ENCODE data around the gene PTPRG.

Gene PTPRG

DNA sequence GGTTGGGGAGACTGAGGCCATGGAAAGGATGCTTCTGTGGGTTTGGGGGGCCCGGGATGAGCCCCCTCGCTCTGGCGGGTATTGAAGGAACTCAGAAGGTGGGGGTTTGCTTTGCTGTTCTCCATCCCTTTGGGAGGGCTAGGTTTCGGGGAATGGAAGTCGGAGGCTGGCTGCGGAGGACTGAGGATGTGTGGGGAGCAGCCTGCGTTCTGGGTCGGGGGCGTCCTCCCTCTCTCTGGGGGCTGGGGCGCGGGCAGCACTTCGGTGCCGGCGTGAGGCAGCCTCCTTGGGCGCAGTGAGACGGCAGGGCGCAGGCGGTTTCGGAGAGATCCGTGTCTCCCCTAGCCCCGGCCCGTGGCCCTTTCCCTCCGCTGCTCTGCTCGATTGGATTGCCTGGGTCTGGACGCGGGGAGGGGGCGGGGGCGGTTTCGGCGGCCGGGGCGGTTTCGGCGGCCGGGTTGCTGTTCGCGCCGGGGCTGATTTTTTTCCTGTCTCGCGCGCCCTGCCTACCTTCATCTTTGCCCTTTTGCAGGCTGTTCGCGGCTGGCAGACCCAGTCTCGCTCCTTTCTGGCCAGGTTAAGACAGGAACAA is 1.4 kb downstream of the PTPRG start:
- no peak for DNase-seq (ENCODE audit: low read depth in 2 of 2)

DNA sequence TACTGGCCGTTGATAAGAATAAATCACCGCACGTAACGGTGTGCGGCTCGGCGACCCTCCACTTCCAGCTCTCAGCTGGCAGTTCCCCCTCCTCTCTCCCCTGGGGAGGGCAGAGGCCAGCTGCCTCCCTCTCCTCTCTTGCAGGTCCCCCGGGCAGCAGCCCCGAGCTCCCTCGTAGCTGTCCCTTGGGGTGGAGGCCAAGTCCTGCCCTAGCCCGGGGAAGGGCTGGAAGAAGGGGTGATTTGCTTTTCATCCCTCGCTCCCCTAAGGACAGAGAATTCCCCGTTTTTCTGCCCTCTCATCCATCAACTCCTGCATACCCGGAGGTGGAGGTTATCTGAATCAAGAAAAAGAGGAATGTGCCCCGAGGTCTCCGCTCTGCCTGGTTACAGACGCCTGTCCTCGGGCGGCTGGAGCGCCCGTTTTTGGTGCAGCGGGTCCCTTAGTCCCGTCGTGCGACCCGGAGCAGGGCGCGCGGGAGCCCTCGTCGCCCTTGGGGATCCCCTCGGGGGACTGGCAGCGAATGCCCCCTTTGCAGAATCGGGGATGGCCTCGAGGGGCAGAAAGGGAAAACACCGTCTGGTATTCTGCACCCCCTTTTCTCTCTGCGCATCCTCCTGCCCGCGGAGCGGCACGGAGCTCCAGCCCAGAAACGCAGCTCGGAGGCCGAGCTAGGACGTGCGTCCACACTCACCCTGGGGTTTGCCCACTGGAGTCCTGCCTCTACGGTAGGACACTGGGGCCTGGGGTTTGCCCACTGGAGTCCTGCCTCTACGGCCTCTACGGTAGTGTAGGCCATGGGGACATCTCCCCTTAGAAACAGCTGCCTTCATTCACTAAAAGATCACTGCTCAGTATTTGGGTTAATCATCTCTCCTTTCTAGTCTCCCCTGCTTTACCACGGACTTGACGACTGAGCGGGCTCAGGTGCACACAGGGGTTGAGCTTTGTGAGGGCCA is 2.2 kb downstream of the PTPRG start:
- no peak for DNase-seq (ENCODE audit: low read depth in 2 of 2)

DNA sequence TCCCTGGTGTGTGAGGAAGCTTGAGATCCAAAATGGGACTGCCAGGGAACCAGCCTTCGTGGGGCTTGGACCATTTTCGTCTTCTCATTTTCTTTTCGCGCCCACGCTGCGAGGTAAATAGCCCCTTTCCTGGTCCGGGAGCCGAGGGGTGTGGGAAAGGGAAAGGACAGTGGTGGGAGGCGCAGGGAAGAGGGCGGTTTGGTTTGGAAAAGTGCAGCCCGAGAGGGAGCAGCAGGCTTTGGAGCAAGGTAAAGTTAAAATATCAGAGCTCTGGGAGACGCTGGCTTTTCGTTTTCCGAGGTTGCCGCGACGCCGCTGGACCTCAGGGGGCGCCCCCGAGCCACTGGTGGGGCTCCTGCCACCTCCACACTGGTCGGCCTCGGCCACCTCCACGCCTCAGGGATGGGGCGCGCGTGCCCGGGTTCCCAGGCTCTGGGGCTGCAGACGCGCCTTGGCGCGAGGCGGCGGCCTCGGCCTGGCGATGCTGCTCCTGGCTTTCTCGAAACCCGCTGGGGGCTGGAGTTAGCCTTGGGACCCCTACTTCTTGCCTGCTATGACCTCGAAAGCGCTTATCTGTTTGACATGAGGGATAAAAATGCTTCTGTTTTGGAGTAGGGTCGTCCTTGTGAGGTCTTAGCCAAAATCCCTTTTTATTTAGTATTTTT is 3.2 kb downstream of the PTPRG start:
- DNase-seq (ENCODE audit: low read depth in 2 of 2) = peak in 1 of 2 experiments; percentile 37

DNA sequence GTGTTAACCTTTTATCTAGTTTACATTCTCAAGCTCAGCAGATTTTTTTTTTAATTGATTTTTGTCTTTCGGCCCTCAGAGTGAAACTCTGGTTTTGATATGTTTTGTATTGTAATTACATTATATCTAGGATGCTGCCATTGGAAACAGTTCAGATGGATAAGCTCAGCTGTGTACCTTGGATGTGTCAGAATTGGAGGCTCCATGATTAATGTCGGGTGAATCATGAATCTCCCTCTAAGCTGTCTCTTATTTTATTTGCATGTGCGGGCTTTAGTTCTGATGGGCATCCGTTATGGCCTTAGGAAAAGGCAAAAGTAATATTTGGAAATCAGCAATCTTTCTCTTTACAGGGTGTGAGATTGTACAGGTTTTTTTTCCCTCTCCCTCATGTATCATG is 4.2 kb downstream of the PTPRG start:
- DNase-seq (ENCODE audit: low read depth in 2 of 2) = no peak

DNA sequence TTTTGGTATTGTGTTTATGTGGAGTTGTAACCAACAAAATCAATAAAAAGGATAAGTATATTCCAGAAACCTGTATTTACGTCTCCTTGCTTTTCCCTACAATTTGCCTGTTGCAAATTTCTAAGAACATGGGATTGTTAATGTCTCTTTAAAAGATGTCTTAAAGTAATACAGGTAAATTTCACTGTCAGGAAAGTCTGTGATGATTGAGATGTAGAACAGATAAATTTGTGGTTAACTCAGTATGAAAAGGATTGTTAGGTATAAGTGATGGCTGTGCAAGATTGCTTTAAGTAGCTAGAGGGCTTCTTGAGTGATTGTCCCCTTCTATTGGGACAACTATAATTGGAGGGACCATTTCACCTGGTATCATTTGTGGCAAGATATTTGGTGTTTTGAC is 6.8 kb downstream of the PTPRG start:
- DNase-seq (ENCODE audit: low read depth in 2 of 2) = no peak

DNA sequence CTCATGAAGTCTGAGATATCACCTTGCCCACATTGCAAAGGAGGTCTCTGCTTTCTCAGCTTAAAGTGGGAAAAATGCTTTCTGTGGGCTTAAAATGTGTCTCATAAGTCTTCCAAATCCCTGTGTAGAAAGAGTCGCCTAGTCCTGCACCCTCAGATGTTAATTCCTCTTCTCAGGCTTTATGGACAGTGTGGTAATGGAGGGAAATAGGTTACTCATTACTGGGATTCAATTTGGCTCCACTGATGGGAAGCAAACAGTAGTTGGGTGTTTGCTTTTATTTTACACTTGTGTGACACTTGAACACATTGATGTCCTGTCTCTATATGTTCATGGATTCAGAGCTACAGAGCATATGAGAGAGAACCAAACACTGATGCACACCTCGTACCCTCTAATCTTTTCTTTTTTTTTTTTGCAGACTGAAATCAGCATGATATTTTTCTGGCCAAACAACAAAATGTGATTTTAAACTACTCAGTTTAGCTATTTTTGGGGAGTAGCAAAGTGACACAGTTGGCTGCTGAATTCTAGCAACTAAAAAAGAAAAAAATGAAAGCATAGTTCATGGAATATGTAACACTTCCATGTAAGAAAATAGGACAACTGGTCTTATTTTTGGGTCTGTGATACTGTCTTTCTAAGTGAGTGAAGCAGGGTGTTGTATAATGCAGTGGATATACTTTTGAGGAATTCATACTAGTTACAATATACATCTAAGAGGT is 8.6 kb downstream of the PTPRG start:
- no peak for DNase-seq (ENCODE audit: low read depth in 2 of 2)

DNA sequence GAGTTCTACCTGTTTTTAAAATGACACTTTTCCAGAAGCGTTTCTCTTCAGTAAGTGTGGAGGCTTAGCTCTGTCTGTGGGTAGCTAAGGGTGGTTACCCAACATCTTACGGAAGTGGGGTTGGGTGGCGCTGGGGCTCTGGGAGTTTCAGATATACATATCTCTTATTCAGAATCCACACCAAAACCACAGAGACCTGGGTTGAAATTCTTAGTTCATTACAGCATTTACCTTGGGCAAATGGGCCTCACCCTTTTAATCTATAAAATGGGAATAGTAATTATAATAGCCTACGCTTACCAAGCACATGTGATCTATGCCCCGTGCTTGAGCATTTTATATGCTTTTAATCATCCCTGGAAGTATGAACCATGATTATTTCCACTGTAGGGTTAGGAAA is 9.4 kb downstream of the PTPRG start:
- DNase-seq (ENCODE audit: low read depth in 2 of 2) = no peak

DNA sequence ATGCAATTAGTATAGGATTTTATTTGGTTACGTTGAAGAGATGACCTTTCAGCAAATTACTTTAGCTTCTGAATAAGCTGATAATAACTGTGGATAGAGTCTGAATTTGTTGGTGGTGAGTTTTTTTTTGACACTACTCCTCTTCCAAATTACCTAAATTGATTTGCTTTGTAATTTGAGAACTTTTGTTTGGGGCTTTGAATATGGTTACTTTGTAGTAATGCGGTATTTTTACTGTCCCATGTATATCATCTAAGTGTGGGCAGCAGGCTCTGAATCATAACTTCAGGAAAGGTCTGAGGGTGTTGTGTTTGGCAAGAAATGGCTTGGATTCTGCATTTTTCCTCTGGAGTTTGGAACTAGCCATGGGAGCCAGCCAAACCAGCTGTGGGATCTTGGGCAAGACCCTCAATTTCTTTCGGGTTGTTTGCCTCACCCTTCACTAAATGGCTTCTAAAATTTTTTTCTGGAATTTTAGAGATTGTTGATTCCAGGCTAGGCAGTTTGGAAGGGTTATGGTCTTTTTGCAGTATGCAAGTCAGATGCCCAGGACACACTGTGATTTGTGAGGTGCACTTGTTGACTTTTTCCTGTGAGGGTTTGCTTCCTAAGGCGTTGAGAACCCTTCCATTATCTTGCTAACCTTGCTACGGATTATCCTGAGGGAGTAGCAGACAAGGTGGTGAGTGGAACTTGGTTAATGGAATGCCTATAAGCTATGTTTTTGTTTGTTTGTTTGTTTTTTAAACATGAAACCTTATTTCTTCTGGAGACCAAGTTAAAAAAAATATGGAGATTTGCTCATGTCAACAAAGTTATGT is 10.4 kb downstream of the PTPRG start:
- peak; percentile 78 to 83 for DNase-seq (ENCODE audit: low read depth in 2 of 2)

DNA sequence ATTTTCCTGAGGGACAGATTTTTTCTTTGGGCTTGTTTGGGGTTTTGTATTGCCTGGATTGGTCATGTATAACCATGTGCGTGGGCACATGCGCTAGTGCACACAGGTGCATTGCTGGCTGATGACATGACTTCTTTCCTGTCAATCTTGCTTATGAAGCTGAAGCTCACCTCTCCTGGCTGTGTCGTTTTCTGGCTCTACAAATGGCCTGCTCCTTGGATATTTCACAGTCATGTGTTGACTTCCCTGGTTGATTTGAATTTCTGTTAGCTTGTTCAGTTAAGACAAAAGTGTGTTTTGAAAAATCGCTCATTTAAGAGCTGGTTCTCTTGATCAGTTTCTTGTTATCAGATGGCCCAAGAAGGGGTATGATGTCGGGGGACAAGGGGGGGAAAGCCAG is 11.5 kb downstream of the PTPRG start:
- no peak for DNase-seq (ENCODE audit: low read depth in 2 of 2)

DNA sequence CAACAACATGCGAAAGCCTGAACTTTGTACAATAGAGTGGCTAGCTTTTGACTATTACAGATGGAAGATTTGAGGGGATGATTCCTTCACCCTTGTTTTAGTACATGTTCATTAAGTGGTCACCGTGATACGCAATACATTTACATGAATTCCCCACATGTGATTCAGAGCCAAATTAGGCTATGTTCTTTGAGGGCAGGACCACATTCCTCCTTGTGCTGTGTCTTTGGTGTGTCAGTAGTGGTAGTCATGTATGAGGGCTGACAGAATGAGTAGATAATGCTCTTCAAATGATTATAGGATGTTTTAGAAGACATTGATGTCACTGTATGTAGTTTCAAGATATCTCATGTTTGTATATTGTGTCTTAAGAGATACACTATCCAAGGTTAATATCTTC is 12.1 kb downstream of the PTPRG start:
- peak in 1 of 2 experiments; percentile 35 for DNase-seq (ENCODE audit: low read depth in 2 of 2)

DNA sequence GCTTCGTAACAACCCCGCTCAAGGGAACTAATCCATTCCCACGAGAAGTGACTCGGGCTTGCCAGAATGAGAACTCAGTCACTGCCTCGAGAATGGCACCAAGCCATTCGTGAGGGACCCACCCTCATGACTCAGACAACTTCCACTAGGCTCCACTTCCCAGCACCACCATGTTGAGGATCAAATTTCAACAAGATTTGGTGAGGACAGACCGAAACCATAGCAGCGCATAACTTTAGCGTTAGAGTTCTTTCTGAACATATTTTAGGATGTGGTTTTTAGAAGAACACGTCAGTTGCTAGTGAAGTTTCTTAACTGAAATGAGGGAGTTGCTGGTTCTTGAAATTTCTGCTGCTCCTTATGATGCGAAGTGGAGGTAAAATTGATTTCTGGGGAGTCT is 13.5 kb downstream of the PTPRG start:
- peak; percentile 97 for DNase-seq (ENCODE audit: low read depth in 2 of 2)

DNA sequence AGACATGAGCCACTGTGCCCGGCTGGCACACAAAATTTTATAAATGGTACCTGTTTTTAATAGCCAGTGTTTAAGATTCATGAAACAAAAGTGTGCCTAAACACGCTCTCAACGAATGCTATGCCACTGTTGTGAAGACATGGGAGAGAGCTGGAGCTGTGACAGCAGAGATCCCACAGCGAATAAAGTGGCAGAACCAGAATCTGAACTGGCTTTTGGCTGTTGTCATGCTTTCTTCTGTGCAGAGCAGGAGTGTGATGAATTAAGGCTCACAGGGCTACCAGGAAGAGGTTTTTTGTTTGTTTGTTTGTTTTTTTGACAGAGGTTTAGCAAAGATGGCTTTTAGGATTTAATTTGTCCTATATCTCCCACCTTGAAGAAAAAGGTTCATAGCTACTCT is 14.5 kb downstream of the PTPRG start:
- no peak for DNase-seq (ENCODE audit: low read depth in 2 of 2)

DNA sequence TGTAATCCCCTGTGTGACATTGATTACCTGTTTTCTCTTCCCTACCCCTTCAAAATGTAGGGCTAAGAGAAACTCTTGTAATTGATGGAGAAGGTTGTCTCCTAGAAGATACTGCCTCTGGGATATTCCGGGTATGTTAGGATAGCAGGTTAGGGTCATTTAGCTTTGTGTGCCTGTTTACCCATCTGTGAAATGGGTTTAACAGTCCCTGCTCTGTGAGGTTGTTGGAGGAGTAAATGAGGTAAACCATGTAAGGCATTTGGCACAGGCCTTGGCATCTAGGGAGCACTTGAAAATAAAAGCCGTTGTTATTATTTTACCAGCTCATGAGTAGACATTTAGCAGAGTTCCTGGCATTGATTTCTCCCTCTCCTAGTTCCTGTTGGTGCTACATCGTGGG is 16.4 kb downstream of the PTPRG start:
- DNase-seq (ENCODE audit: low read depth in 2 of 2) = no peak

DNA sequence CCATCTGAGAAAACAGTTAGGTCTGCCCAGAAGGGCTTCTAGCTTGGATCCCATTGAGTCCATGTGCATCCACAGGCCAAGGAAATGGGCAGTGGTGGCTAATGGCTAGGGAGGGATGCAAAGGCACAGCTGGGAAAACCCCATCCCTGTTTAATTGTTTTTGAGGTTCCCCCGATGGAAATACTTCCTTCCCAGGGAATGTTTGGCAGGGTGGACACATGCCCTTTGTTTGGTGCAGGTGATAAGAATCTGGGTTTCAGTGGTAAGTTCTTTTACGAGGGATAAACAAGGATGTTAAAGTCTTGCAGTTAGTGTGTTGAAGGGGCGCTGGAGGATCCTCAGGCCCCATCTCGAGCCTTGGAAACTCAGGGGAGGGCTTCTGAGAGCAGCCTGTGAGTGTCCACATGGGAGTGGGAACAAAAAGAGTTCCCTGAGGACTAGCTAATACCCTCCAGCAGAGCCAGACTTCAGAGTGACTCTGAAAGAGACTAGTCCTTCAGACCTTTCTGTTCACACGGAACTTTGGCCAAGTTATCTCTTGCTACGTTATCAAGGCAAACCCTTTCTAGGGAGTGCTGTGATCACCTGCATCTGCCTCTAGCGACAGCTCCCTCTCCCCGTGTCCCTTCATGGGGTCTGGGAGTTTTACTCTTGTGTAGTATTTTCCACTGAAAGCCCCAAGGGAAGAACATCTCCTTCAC is 17.4 kb downstream of the PTPRG start:
- no peak for DNase-seq (ENCODE audit: low read depth in 2 of 2)

DNA sequence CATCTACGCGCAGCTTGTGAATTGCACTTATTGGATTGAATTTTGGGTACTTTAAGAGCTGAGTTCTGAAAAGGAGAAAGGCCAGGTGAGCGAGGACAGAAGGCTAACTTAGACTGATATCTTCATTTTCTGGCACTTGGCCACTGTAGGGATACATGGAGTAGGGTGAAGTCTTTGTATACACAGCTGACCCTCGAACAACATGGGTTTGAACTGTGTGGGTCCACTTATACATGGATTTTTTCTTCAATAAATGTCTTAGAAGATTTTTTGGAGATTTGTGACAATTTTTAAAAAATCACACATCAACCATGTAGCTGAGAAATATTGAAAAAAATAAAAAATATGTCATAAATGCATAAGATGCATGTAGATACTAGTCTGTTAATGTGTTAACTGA is 18.3 kb downstream of the PTPRG start:
- DNase-seq (ENCODE audit: low read depth in 2 of 2) = no peak

DNA sequence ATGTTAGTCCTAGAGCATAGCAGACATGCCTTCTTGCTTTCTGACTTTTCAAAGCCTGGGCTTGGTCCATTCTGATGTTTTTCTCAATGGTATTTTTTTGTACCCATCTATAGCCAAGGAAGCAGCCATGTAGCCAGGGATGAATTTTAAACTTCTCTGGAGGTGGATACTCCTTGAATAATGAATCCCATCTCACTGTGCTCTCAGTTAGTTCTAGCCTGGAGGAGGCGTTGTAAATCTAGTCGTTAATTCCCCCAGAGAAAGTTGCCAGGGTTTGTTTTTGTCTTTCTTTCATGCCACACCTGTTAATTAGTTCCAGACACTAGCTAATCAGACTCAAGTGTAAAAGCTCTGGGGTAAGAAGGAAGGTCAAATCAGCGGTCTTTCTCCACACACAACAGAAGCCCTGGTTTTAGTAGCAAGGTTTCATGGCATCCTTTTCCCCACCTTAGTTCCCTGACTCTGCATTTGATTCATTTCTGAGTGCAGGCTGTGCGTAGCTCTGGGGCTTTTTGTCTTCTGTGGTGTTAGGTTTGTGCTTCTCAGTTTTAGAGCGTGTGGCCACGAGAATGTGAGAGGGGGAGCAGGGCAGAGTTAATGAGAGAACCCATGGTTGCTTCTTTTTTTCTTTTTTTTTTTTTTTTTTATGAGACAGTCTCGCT is 19.7 kb downstream of the PTPRG start:
- DNase-seq (ENCODE audit: low read depth in 2 of 2) = no peak

DNA sequence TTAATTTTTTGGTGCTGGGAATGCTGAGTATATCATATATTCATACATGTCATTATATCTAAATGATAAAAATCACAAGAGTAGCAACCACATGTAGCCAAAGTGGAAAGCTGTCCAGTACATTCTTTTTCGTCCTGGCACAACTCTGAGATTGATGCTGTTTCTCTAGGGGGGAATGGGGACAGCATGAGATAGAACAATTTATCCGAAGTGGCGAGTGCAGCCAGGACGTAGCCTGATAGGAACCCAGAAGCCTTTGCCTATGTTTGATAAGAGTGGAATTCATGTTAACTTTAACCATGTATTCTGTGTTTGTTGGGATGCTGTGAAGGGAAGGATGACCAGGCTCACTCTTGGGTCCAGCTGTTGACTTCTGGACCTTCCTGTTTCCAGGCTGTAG is 20.9 kb downstream of the PTPRG start:
- DNase-seq (ENCODE audit: low read depth in 2 of 2) = no peak

DNA sequence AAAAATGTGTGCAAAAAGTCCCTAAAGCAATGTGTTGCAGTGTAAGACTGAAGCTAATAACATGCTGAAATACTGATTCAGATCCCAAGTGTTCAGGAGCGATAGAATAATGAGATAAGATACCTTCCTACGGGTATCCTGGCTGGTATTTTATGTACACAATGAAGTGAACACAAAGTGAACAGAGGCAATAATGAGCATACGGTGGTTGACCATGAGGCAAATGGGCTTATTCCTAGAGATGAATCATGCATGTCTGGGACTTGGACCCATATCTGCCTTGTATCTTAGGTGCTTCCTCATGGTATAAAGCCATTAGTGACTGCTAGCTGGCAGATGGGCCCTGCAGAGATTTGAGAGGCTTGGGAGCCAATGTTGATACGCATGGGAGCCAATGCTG is 21.5 kb downstream of the PTPRG start:
- no peak for DNase-seq (ENCODE audit: low read depth in 2 of 2)

DNA sequence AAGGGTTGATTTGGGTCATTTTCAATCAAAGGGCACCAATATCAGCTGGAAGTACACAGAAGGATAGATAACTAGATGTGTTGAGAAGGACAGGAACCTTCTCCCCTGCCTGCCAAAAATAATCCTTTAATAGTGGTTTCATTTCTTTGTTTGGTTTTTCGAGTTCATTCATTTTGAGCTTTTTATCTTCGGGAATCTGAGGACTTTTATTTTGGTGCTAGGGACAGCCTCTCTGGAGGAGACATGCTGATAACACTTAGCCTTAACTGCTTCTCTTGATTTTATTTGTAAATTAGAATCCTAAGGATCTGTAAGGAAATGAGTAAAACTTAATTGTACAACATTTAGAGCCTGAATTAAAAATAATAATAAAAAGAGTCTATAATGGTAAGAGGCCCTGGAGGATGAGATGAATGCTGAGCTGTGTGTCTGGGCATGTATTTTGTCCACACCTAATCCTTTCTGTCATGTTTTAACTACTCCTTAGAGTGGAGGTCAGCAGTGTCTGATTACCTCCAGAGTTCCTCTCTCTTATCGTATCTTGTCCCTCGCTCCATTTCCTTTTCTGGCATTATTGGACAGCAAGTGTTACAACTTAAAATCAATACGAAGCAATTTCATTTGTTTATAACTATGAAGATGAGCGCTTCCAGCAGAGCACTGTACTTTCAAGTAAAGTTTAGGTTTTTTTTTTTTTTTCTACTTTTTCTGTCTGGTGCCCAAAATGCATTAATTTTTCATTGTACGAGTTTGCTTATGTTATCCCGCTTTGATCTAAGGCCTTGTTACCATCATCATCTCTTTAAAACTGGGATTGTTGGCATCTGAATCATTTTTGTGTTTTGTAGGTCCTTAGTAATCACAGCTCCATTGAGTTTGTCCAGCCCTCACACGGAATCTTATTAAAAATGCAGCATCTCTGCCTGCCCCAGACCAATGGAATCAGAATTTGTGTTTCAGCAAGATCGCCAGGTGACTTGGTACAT is 22.8 kb downstream of the PTPRG start:
- DNase-seq (ENCODE audit: low read depth in 2 of 2) = no peak
